GM12865 (cell line): Measurements from ENCODE around the gene GATA6.

Source experiments
- DNase-seq: peaks from one replicate; pipeline ENCODE4 v3.0.0; 2010; ENCODE audit warnings: low read depth
- H3K4me3 ChIP-seq: 2 replicates; pipeline ENCODE4 v1.5.1; 2011; ENCODE audit warnings: mild to moderate bottlenecking, low read depth, low read length, control low read depth
- TF ChIP-seq, protein P1 (sequence below): IDR thresholded peaks from 2 replicates; pipeline ENCODE4 v1.5.1; 2011; ENCODE audit warnings: low read length, control low read depth, low read depth, inconsistent platforms; ENCODE audit not compliant: insufficient read depth; ENCODE audit errors: missing control alignments

GATA6 gene

DNA sequence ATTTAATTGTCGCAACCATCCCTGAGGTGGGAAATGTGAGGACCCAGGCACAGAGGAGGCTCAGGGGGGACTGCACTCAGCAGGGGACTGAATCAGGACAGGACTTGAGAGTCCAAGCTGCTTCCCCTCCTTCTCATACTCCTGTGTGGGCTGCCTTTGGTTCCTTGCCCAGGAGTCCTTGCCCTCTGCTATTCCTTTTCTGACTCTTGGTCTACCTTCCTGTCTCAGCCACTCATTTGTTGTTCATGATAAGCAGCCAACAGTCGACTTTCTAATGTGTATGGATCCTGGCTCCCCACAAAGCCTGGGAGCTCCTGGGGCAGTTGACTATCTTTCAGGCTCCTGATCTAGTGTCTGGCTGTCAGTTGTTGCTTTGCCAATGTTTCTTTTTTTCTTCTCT, 28.3 kb downstream of the GATA6 start:
- no peak overlapping the region for H3K4me3 ChIP-seq
- TF ChIP-seq, protein P1, sequence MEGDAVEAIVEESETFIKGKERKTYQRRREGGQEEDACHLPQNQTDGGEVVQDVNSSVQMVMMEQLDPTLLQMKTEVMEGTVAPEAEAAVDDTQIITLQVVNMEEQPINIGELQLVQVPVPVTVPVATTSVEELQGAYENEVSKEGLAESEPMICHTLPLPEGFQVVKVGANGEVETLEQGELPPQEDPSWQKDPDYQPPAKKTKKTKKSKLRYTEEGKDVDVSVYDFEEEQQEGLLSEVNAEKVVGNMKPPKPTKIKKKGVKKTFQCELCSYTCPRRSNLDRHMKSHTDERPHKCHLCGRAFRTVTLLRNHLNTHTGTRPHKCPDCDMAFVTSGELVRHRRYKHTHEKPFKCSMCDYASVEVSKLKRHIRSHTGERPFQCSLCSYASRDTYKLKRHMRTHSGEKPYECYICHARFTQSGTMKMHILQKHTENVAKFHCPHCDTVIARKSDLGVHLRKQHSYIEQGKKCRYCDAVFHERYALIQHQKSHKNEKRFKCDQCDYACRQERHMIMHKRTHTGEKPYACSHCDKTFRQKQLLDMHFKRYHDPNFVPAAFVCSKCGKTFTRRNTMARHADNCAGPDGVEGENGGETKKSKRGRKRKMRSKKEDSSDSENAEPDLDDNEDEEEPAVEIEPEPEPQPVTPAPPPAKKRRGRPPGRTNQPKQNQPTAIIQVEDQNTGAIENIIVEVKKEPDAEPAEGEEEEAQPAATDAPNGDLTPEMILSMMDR, result no peak
- no peak for DNase-seq

DNA sequence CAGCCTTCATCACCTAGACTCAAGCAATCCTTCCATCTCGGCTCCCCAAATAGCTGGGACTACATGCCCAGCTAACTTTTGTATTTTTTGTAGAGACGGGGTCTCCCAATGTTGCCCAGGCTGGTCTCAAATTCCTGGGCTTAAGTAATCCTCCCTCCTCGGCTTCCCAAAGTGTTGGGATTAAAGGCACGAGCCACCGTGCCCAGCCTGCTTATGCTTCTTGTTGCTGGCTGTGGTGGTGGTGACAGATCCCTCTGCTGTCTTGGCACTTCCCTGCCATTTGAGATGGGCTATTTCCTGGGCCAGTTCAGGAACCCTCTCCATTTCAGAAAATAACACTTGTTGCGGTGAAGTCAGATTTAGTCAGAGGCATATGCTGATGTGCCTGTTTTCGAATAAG, 28.8 kb downstream of the GATA6 start:
- no peak for DNase-seq
- H3K4me3 ChIP-seq, result no peak overlapping the region
- TF ChIP-seq, protein P1, result no peak

DNA sequence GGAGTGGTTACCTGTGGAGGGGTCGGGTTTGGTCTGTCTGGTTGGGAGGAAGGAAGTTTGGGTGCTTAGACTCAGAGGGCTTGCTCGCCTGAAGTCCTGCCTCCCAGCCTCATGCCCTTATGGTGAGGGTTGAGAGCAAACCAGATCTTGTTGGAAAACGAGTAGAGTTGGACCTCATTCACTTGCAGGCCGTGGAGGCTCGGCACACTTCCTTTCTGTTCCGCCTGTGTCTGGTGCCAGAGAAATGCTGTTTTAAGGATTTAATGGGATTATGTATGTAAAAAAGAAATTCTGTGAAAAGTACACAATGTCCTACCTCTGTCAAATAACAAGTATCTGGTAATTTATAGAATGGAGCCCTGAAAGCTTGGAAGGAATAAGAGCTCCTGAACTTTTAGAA, 29.6 kb downstream of the GATA6 start:
- H3K4me3 ChIP-seq, result no peak overlapping the region
- TF ChIP-seq, protein P1, result no peak
- DNase-seq, result no peak

DNA sequence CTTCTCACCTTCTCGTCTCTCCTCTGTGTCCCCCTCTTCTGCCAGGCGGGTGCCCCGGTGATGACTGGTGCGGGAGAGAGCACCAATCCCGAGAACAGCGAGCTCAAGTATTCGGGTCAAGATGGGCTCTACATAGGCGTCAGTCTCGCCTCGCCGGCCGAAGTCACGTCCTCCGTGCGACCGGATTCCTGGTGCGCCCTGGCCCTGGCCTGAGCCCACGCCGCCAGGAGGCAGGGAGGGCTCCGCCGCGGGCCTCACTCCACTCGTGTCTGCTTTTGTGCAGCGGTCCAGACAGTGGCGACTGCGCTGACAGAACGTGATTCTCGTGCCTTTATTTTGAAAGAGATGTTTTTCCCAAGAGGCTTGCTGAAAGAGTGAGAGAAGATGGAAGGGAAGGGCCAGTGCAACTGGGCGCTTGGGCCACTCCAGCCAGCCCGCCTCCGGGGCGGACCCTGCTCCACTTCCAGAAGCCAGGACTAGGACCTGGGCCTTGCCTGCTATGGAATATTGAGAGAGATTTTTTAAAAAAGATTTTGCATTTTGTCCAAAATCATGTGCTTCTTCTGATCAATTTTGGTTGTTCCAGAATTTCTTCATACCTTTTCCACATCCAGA, 31.3 kb downstream of the GATA6 start:
- no peak overlapping the region for H3K4me3 ChIP-seq
- TF ChIP-seq, protein P1, result no peak
- no peak for DNase-seq

DNA sequence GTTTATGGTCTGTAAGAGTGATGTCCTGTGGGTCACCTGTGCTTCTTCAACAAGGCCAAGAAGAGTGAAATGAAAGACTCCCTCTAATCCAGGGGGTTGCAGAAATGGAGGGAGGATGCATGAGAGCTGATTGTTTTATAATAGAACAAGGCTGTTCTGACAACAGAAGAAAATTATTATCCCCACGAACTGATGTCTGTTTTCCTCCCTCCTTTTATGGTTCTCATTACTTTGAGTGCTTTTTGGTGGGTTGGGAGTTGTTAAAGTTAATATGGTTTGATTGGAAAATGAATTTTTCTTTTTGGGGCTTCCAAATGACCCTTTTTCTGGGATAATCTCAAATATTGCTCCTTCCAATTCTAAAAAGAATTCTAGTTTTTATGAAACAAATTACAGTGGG, 33.6 kb downstream of the GATA6 start:
- TF ChIP-seq, protein P1, result no peak
- DNase-seq, result no peak

DNA sequence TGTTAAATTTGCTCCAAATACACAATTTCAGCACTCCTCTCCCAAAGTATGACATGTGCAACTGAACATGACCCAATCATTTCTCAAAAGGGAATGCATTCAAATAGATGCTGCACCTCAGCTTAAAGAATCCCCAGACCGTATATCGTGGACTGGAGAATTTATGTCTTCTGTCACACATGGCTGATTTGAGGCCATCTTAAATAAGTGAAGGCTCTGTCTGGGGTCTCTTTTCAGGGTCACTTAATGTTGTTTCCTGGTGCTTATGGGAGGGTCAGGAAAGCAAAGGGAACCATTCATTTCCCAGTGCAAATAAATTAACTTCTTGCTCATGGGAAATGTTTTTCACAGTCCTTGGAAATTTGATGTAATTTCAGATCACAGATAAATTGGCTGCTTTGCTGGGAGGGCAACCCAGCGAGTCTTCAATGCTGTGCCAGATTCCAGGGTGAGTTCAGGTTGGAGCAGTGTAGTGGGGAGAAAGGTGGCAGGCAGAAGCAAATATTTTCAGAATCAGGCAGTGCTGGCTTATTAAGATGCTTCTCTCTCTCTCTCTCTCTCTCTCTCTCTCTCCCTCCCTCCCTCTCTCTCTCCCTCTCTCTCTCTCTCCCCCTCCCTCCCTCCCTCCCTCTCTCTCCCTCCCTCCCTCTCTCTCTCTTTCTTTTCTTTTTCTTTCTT, 34.3 kb downstream of the GATA6 start:
- TF ChIP-seq, protein P1, result no peak
- H3K4me3 ChIP-seq, result no peak overlapping the region
- no peak for DNase-seq

More for the DNA sequence above, 33.6 kb downstream of the GATA6 start:
- no peak overlapping the region for H3K4me3 ChIP-seq

DNA sequence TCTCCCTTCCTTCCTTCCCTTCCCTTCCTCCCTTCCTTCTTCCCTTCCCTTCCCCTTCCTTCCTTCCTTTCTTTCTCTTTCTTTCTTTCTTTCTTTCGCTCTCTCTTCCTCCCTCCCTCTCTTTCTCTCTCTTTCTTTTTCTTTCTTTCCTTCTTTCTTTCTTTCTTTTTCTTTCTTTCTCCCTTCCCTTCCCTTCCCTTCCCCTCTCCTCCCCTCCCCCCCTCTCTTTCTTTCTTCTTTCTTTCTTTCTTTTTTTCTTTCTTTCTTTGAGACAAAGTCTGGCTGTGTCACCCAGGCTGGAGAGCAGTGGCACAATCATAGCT, 34.8 kb downstream of the GATA6 start:
- no peak for DNase-seq
- TF ChIP-seq, protein P1, result no peak
- H3K4me3 ChIP-seq, result no peak overlapping the region
